HepG2 (cell line): ENCODE measurements around the gene LCAT. TPM values are rescaled to one million over a fixed set of nuclear protein-coding genes. Genes with fewer than 3 reads are reported as not detected.

ENCODE experiments used
- CREB3 ChIP-seq: sonication (generic); formaldehyde crosslinking; IDR thresholded peaks from 2 replicates; pipeline ENCODE4 v1.5.0; 2020; ENCODE audit warnings: missing genetic modification reagents
- DNMT3B ChIP-seq: conservative IDR thresholded peaks from 2 replicates; pipeline ENCODE4 v1.6.1; 2016; ENCODE audit warnings: missing biosample characterization, control low read depth
- HMG20B ChIP-seq: conservative IDR thresholded peaks from 2 replicates; pipeline ENCODE4 v1.6.1; 2016; ENCODE audit warnings: missing genetic modification reagents, missing compliant biosample characterization
- HNRNPK ChIP-seq: fragments of 200-400 bp; formaldehyde crosslinking; IDR thresholded peaks from 2 replicates; pipeline ENCODE4 v1.6.1; 2018; ENCODE audit warnings: low read length, low read depth, moderate library complexity, mild to moderate bottlenecking; ENCODE audit not compliant: poor library complexity, severe bottlenecking
- HNRNPLL ChIP-seq: fragments of 200-400 bp; formaldehyde crosslinking; IDR thresholded peaks from 2 replicates; pipeline ENCODE4 v1.6.1; 2017; ENCODE audit warnings: mild to moderate bottlenecking, low read depth, low read length; ENCODE audit not compliant: poor library complexity, severe bottlenecking
- HNRNPUL1 ChIP-seq: fragments of 200-400 bp; formaldehyde crosslinking; IDR thresholded peaks from 2 replicates; pipeline ENCODE4 v1.6.1; 2017; ENCODE audit warnings: low read depth, mild to moderate bottlenecking, low read length, moderate library complexity
- ISX ChIP-seq: sonication (generic); formaldehyde crosslinking; conservative IDR thresholded peaks from 2 replicates; pipeline ENCODE4 v1.5.0; 2020; ENCODE audit warnings: missing genetic modification reagents
- LRRFIP1 ChIP-seq: sonication (generic); formaldehyde crosslinking; conservative IDR thresholded peaks from 2 replicates; pipeline ENCODE4 v1.4.0; 2020; ENCODE audit warnings: missing genetic modification reagents
- MYNN ChIP-seq: sonication (generic); formaldehyde crosslinking; IDR thresholded peaks from 2 replicates; pipeline ENCODE4 v1.4.0; 2020; ENCODE audit warnings: mild to moderate bottlenecking, low read depth, missing genetic modification reagents
- NCOA2 ChIP-seq: sonication (generic); formaldehyde crosslinking; IDR thresholded peaks from 2 replicates; pipeline ENCODE4 v1.8.0; 2022; ENCODE audit warnings: inconsistent platforms
- NFKBIZ ChIP-seq: IDR thresholded peaks from 2 replicates; pipeline ENCODE4 v1.6.1; 2018; ENCODE audit warnings: missing genetic modification reagents, missing compliant biosample characterization
- PAWR ChIP-seq: sonication (generic); formaldehyde crosslinking; IDR thresholded peaks from 2 replicates; pipeline ENCODE4 v1.4.0; 2020; ENCODE audit warnings: missing genetic modification reagents, mild to moderate bottlenecking, borderline replicate concordance
- PAX8 ChIP-seq: sonication (generic); formaldehyde crosslinking; IDR thresholded peaks from 2 replicates; pipeline ENCODE4 v1.8.0; 2022; ENCODE audit warnings: mild to moderate bottlenecking, missing genetic modification reagents, borderline replicate concordance
- PHF20 ChIP-seq: sonication (generic); formaldehyde crosslinking; IDR thresholded peaks from 2 replicates; pipeline ENCODE4 v1.5.0; 2020; ENCODE audit warnings: mild to moderate bottlenecking, missing genetic modification reagents
- POLR2AphosphoS2 ChIP-seq: IDR thresholded peaks from 2 replicates; pipeline ENCODE4 v1.6.1; 2011; ENCODE audit warnings: low read depth, low read length, improper control_type of control experiment
- TFDP2 ChIP-seq: sonication (generic); formaldehyde crosslinking; IDR thresholded peaks from 2 replicates; pipeline ENCODE4 v1.4.0; 2020; ENCODE audit warnings: missing genetic modification reagents
- ZBTB20 ChIP-seq: sonication (generic); formaldehyde crosslinking; IDR thresholded peaks from 2 replicates; pipeline ENCODE4 v1.8.1; 2023; ENCODE audit warnings: missing genetic modification reagents, low read depth, mild to moderate bottlenecking, borderline replicate concordance
- ZBTB38 ChIP-seq: sonication (generic); formaldehyde crosslinking; IDR thresholded peaks from 2 replicates; pipeline ENCODE4 v1.5.1; 2020; ENCODE audit warnings: mild to moderate bottlenecking, missing genetic modification reagents
- ZFP37 ChIP-seq: sonication (generic); formaldehyde crosslinking; IDR thresholded peaks from 2 replicates; pipeline ENCODE4 v1.4.0; 2020; ENCODE audit warnings: missing genetic modification reagents, borderline replicate concordance
- ZNF230 ChIP-seq: sonication (generic); formaldehyde crosslinking; IDR thresholded peaks from 2 replicates; pipeline ENCODE4 v1.4.0; 2020; ENCODE audit warnings: mild to moderate bottlenecking, missing genetic modification reagents
- ZNF235 ChIP-seq: sonication (generic); formaldehyde crosslinking; IDR thresholded peaks from 2 replicates; pipeline ENCODE4 v1.8.1; 2023; ENCODE audit warnings: mild to moderate bottlenecking, missing genetic modification reagents, borderline replicate concordance
- ZNF33A ChIP-seq: sonication (generic); formaldehyde crosslinking; IDR thresholded peaks from 2 replicates; pipeline ENCODE4 v1.5.1; 2020; ENCODE audit warnings: missing genetic modification reagents, mild to moderate bottlenecking, moderate library complexity, borderline replicate concordance
- ZNF562 ChIP-seq: sonication (generic); formaldehyde crosslinking; IDR thresholded peaks from 2 replicates; pipeline ENCODE4 v1.8.0; 2022; ENCODE audit warnings: missing genetic modification reagents, borderline replicate concordance
- ZNF564 ChIP-seq: sonication (generic); formaldehyde crosslinking; IDR thresholded peaks from 2 replicates; pipeline ENCODE4 v1.8.1; 2023; ENCODE audit warnings: mild to moderate bottlenecking, missing genetic modification reagents
- ZNF652 ChIP-seq: IDR thresholded peaks from 2 replicates; pipeline ENCODE4 v1.6.1; 2016; ENCODE audit warnings: low read depth, borderline replicate concordance
- ZNF768 ChIP-seq: sonication (generic); formaldehyde crosslinking; IDR thresholded peaks from 2 replicates; pipeline ENCODE4 v1.4.0; 2020; ENCODE audit warnings: missing genetic modification reagents
- polyA plus RNA-seq, 8 experiments: library from polyadenylated mRNA; depleted of rRNA in 3 of 8; stranded (reverse) in 7 of 8; unstranded in 1 of 8; fragments of >200 nt; fragmentation: Illumina TruSeq in 4 of 8; extraction: Trizol in 4 of 8; gene quantifications; 2 replicates each; pipeline versions ENCODE4 v1.2.1 to v1.2.3, GENCODE V29; 2011 to 2016; ENCODE audit warnings: low read depth in 4 of 8, missing spikeins in 1 of 8, mixed read lengths in 1 of 8; ENCODE audit not compliant: insufficient read depth in 1 of 8
- total RNA-seq, 5 experiments: library from RNA; depleted of rRNA; stranded (reverse); fragments of >200 nt; fragmentation: Illumina TruSeq; extraction: Trizol; gene quantifications; 2 replicates each; pipeline ENCODE4 v1.2.3, GENCODE V29; 2016; ENCODE audit warnings: low read depth in 1 of 5

Gene LCAT
- total and polyA plus RNA-seq, 2 of the 13 experiments (the other 11 are each of a cell fraction or from before 2014, with no cell fraction given): 36.1 to 38.9 TPM

DNA sequence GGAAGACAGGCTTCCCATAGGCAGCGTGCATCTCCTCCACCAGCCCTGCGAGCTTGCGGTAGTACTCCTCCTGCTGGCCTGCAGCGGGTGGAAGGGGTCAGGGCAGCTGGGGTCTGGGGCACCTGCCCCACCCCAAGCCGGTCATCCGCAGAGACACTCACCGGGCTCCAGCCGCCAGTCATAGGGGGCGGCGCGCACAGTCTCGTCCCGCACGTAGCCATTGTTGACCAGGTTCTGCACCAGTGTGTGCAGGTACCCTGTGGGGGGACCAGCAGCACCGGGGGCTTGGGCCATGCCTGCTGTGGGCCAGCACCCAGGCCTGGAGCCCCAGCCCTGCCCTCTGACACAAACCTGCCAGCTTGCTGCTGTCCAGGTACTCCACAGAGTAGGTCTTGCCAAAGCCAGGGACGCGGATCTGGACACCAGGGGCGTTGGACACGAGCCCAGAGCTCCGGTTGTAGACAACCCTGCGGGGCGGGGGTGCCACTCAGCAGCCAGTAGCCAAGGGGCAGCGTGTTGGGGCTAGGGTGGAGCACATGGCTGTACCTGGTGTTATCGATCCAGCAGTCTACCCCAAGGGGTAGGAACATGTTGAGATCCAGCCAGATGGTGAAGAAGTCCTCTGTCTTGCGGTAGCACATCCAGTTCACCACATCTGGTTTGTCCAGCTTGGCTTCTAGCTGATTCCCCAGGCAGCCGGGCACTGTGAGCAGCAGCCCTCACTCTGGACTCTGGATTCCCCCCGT lies 1.2 kb downstream of the LCAT start (continued):
- TF ChIP-seq LRRFIP1: no peak
- TF ChIP-seq ZNF562 (CRISPR knock-in tag): no peak
- TF ChIP-seq ZBTB38 (CRISPR knock-in tag): peak; percentile 94
- no peak for TF ChIP-seq NCOA2 (CRISPR knock-in tag)
- peak; percentile 32; the same call in 1 of the 2 replicates for TF ChIP-seq PHF20
- TF ChIP-seq CREB3 (CRISPR knock-in tag): no peak
- 0 out of 2 replicates have a peak, but pooled peaks have one; percentile 37 for TF ChIP-seq PAX8 (CRISPR knock-in tag)
- no peak for TF ChIP-seq ISX (CRISPR knock-in tag)
- TF ChIP-seq HMG20B: 0 out of 2 replicates have a peak, but pooled peaks have one; percentile 12
- TF ChIP-seq ZFP37 (CRISPR knock-in tag): no peak
- TF ChIP-seq ZBTB20 (CRISPR knock-in tag): peak; percentile 56; the same call in 1 of the 2 replicates
- TF ChIP-seq ZNF235 (CRISPR knock-in tag): no peak
- TF ChIP-seq ZNF33A (CRISPR knock-in tag): no peak
- no peak for TF ChIP-seq HNRNPK
- TF ChIP-seq PAWR: 0 out of 2 replicates have a peak, but pooled peaks have one; percentile 79
- TF ChIP-seq TFDP2 (CRISPR knock-in tag): no peak
- no peak for TF ChIP-seq MYNN
- TF ChIP-seq HNRNPUL1: no peak
- no peak for TF ChIP-seq DNMT3B
- TF ChIP-seq HNRNPLL: peak; percentile 48
- no peak for TF ChIP-seq NFKBIZ (CRISPR knock-in tag)
- no peak for TF ChIP-seq ZNF652
- 0 out of 2 replicates have a peak, but pooled peaks have one; percentile 38 for TF ChIP-seq ZNF230
- TF ChIP-seq ZNF768 (CRISPR knock-in tag): no peak
- TF ChIP-seq ZNF564 (CRISPR knock-in tag): no peak; the same call in 1 of the 2 replicates
- TF ChIP-seq POLR2AphosphoS2: no peak; the same call in 1 of the 2 replicates
